K562 (cell line): Measurements from ENCODE around the gene SYNRG. TPM values are rescaled to one million over a fixed set of nuclear protein-coding genes. Genes with fewer than 3 reads are reported as not detected.
A peak's percentile ranks its signal among the peaks of the same experiment; 100 is the strongest.

Experiments used
- CBX1 ChIP-seq: sonication (generic); IDR thresholded peaks from 2 replicates; pipeline ENCODE4 v1.6.1; 2016; ENCODE audit warnings: antibody characterized with exemption, low read depth, mild to moderate bottlenecking
- FIP1L1 ChIP-seq: fragments of 200-400 bp; formaldehyde crosslinking; IDR thresholded peaks from 2 replicates; pipeline ENCODE4 v1.6.1; 2018; ENCODE audit warnings: mild to moderate bottlenecking, low read depth, low read length; ENCODE audit not compliant: poor library complexity, severe bottlenecking
- GABPA ChIP-seq: fragments of 200-800 bp; sonication (Bioruptor generic); conservative IDR thresholded peaks from 2 replicates; pipeline ENCODE4 v1.6.1; 2016; ENCODE audit warnings: low read depth, missing genetic modification characterization, missing compliant biosample characterization
- GATAD2B ChIP-seq: fragments of 450-650 bp; IDR thresholded peaks from 2 replicates; pipeline ENCODE4 v1.6.1; 2017; ENCODE audit warnings: mild to moderate bottlenecking, borderline replicate concordance
- KAT8 ChIP-seq: fragments of 450-650 bp; IDR thresholded peaks from 2 replicates; pipeline ENCODE4 v1.6.1; 2016; ENCODE audit warnings: low read depth, mild to moderate bottlenecking
- MYC ChIP-seq, 2 experiments: fragments of 250-450 bp in 1 of 2; sonication (Bioruptor Pico) in 1 of 2; IDR thresholded peaks; 2 replicates each; pipeline versions ENCODE4 v1.5.1 to v1.6.1; 2012 to 2021; ENCODE audit warnings: low read depth in 2 of 2, borderline replicate concordance in 1 of 2, improper control_type of control experiment in 1 of 2, low read length in 1 of 2, mild to moderate bottlenecking in 1 of 2, moderate library complexity in 1 of 2
- NFYB ChIP-seq: IDR thresholded peaks from 2 replicates; pipeline ENCODE4 v1.6.1; 2011; ENCODE audit warnings: mild to moderate bottlenecking, moderate library complexity; ENCODE audit not compliant: insufficient read length; ENCODE audit errors: extremely low read depth
- SMARCC2 ChIP-seq: fragments of 450-650 bp; IDR thresholded peaks from 2 replicates; pipeline ENCODE4 v1.6.1; 2017; ENCODE audit warnings: antibody characterized with exemption, moderate library complexity, mild to moderate bottlenecking, low read depth
- TRIM24 ChIP-seq, 2 experiments: fragments of 450-650 bp; IDR thresholded peaks; 2 replicates each; pipeline ENCODE4 v1.6.1; 2016
- polyA plus RNA-seq, 8 experiments: library from polyadenylated mRNA; depleted of rRNA in 4 of 8; stranded (reverse) in 5 of 8; unstranded in 3 of 8; fragments of >200 nt; fragmentation: Nextera tagmentation in 2 of 8; fragmentation: Illumina TruSeq in 1 of 8; extraction: Ambion mirVana in 2 of 8; extraction: Trizol in 1 of 8; gene quantifications; 2 replicates each; pipeline versions ENCODE4 v1.2.1 to v1.2.3, GENCODE V29; 2011 to 2014; ENCODE audit warnings: inconsistent platforms in 1 of 8, missing spikeins in 1 of 8
- total RNA-seq, 7 experiments: library from RNA; depleted of rRNA in 6 of 7; stranded (reverse); fragments of >200 nt in 6 of 7; fragmentation: Illumina TruSeq in 2 of 7; extraction: Trizol in 2 of 7; gene quantifications; 2 replicates each; pipeline versions ENCODE4 v1.2.1 to v1.2.3, GENCODE V29; 2011 to 2021; ENCODE audit warnings: low replicate concordance in 1 of 7
- TF ChIP-seq, protein P1 (sequence below), 2 experiments: IDR thresholded peaks in 1 of 2; conservative IDR thresholded peaks in 1 of 2; 2 replicates each; pipeline ENCODE4 v1.6.1; 2016; ENCODE audit warnings: low read depth in 2 of 2, mild to moderate bottlenecking in 1 of 2, missing compliant biosample characterization in 1 of 2, missing genetic modification characterization in 1 of 2, moderate library complexity in 1 of 2
- TF ChIP-seq, protein P2 (sequence below), 3 experiments: fragments of 200-800 bp in 1 of 3; fragments of 250-450 bp in 1 of 3; fragments of 450-650 bp in 1 of 3; sonication (Bioruptor Pico) in 1 of 3; sonication (Bioruptor generic) in 1 of 3; formaldehyde crosslinking in 1 of 3; IDR thresholded peaks; 2 replicates each; pipeline versions ENCODE4 v1.6.1 to v1.8.0; 2016 to 2022; ENCODE audit warnings: mild to moderate bottlenecking in 2 of 3, missing genetic modification characterization in 2 of 3, missing compliant biosample characterization in 1 of 3, moderate library complexity in 1 of 3
- TF ChIP-seq, protein P3 (sequence below): sonication (generic); IDR thresholded peaks from 2 replicates; pipeline ENCODE4 v1.6.1; 2016
- TF ChIP-seq, protein P4 (sequence below): sonication (generic); formaldehyde crosslinking; IDR thresholded peaks from 2 replicates; pipeline ENCODE4 v1.9.0; 2022; ENCODE audit warnings: mild to moderate bottlenecking, missing genetic modification reagents
- TF ChIP-seq, protein P5 (sequence below): fragments of 250-450 bp; sonication (Bioruptor Pico); IDR thresholded peaks from 2 replicates; pipeline ENCODE4 v1.8.0; 2022; ENCODE audit warnings: moderate library complexity, mild to moderate bottlenecking, inconsistent platforms

Gene SYNRG
- total and polyA plus RNA-seq, 9 of the 15 experiments (the other 6 are each of a cell fraction or from before 2014, with no cell fraction given) = 2.9 to 28.2 (median 15.1) TPM

DNA sequence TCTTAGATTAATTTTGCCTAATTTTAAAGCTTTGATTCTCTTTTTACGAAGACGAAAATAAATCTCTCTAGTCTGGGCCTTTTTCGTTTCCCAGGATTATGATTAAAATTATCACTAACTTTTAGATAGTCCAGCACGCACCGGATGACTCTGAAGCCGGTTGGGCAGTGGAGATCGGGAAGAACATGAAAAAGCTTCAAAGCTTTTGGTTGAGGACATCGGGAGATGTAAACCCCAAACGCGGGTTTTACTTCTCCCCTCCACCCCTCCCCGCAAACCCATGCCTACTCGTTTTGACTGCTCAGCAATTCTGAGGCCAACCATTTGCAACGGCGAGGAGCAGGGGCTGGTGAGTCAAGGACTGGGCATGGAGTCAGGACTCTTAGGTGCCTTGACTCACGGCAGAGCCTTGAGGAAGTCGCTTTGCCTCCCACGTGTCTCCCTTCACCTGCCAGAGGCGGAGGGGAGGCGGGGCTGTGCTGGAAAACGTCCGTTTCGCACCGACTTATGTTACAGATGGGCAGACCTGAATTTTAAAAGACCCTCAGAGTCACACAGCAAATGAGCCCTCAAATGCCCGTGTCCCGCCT is 120.5 kb downstream of the SYNRG start (continued):
- TF ChIP-seq CBX1 = no peak
- TF ChIP-seq, protein P1, sequence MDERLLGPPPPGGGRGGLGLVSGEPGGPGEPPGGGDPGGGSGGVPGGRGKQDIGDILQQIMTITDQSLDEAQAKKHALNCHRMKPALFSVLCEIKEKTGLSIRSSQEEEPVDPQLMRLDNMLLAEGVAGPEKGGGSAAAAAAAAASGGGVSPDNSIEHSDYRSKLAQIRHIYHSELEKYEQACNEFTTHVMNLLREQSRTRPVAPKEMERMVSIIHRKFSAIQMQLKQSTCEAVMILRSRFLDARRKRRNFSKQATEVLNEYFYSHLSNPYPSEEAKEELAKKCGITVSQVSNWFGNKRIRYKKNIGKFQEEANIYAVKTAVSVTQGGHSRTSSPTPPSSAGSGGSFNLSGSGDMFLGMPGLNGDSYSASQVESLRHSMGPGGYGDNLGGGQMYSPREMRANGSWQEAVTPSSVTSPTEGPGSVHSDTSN (CRISPR knock-in tag; IDR thresholded peaks at IDR 0.05; ENCODE audit: low read depth) = no peak
- TF ChIP-seq, protein P1 (tag; conservative IDR thresholded peaks at IDR 0.05; ENCODE audit: low read depth) = no peak
- TF ChIP-seq GATAD2B = no peak
- TF ChIP-seq NFYB = no peak
- TF ChIP-seq TRIM24 (IDR thresholded peaks at IDR 0.05) = no peak
- no peak for TF ChIP-seq SMARCC2
- TF ChIP-seq GABPA (tag) = 0 out of 2 replicates have a peak, but pooled peaks have one; percentile 8
- TF ChIP-seq, protein P2, sequence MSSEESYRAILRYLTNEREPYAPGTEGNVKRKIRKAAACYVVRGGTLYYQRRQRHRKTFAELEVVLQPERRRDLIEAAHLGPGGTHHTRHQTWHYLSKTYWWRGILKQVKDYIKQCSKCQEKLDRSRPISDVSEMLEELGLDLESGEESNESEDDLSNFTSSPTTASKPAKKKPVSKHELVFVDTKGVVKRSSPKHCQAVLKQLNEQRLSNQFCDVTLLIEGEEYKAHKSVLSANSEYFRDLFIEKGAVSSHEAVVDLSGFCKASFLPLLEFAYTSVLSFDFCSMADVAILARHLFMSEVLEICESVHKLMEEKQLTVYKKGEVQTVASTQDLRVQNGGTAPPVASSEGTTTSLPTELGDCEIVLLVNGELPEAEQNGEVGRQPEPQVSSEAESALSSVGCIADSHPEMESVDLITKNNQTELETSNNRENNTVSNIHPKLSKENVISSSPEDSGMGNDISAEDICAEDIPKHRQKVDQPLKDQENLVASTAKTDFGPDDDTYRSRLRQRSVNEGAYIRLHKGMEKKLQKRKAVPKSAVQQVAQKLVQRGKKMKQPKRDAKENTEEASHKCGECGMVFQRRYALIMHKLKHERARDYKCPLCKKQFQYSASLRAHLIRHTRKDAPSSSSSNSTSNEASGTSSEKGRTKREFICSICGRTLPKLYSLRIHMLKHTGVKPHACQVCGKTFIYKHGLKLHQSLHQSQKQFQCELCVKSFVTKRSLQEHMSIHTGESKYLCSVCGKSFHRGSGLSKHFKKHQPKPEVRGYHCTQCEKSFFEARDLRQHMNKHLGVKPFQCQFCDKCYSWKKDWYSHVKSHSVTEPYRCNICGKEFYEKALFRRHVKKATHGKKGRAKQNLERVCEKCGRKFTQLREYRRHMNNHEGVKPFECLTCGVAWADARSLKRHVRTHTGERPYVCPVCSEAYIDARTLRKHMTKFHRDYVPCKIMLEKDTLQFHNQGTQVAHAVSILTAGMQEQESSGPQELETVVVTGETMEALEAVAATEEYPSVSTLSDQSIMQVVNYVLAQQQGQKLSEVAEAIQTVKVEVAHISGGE (CRISPR knock-in tag; IDR thresholded peaks at IDR 0.05) = no peak; a peak in 1 of 6 replicates
- TF ChIP-seq, protein P3, sequence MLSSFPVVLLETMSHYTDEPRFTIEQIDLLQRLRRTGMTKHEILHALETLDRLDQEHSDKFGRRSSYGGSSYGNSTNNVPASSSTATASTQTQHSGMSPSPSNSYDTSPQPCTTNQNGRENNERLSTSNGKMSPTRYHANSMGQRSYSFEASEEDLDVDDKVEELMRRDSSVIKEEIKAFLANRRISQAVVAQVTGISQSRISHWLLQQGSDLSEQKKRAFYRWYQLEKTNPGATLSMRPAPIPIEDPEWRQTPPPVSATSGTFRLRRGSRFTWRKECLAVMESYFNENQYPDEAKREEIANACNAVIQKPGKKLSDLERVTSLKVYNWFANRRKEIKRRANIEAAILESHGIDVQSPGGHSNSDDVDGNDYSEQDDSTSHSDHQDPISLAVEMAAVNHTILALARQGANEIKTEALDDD = 0 out of 2 replicates have a peak, but pooled peaks have one; percentile 22
- TF ChIP-seq KAT8 = no peak
- peak; percentile 63 for TF ChIP-seq MYC (IDR thresholded peaks at IDR 0.05; ENCODE audit: low read depth, low read length)
- TF ChIP-seq MYC (CRISPR knock-in tag; IDR thresholded peaks at IDR 0.05; ENCODE audit: borderline replicate concordance, low read depth) = no peak
- no peak for TF ChIP-seq FIP1L1
- TF ChIP-seq, protein P4, sequence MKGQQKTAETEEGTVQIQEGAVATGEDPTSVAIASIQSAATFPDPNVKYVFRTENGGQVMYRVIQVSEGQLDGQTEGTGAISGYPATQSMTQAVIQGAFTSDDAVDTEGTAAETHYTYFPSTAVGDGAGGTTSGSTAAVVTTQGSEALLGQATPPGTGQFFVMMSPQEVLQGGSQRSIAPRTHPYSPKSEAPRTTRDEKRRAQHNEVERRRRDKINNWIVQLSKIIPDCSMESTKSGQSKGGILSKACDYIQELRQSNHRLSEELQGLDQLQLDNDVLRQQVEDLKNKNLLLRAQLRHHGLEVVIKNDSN (CRISPR knock-in tag) = peak; percentile 46
- TF ChIP-seq, protein P5, sequence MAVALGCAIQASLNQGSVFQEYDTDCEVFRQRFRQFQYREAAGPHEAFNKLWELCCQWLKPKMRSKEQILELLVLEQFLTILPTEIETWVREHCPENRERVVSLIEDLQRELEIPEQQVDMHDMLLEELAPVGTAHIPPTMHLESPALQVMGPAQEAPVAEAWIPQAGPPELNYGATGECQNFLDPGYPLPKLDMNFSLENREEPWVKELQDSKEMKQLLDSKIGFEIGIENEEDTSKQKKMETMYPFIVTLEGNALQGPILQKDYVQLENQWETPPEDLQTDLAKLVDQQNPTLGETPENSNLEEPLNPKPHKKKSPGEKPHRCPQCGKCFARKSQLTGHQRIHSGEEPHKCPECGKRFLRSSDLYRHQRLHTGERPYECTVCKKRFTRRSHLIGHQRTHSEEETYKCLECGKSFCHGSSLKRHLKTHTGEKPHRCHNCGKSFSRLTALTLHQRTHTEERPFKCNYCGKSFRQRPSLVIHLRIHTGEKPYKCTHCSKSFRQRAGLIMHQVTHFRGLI (CRISPR knock-in tag) = no peak
